OCI-LY7 (cell line): Measurements from ENCODE around the gene RNF19B. TPM values are rescaled to one million over a fixed set of nuclear protein-coding genes. Genes with fewer than 3 reads are reported as not detected.

Experiments used
- BruUV-seq: library from RNA; stranded (reverse); fragments of 400-500 nt; replicated peaks from 2 replicates; lab custom pipeline; 2021; lab: Mats Ljungman, UMichigan
- CTCF ChIA-PET: fragments of 300-600 bp; sonication (Branson Sonifier 250); formaldehyde crosslinking; loops from one replicate; lab custom pipeline; 2022; ENCODE audit warnings: antibody characterized with exemption; ENCODE audit not compliant: unreplicated experiment; lab: Charles Lee
- POLR2A ChIA-PET: fragments of 300-600 bp; sonication (Branson Sonifier 250); formaldehyde crosslinking; loops from one replicate; lab custom pipeline; 2022; ENCODE audit warnings: antibody characterized with exemption; lab: Charles Lee
- DNase-seq: peaks from one replicate; pipeline ENCODE4 v3.0.0-alpha.2; 2015; ENCODE audit warnings: low spot score
- H2AFZ ChIP-seq: fragments of 200-600 bp; sonication (generic), shearing (Covaris generic); 2 replicates; pipeline ENCODE4 v1.6.1; 2014; ENCODE audit warnings: mild to moderate bottlenecking, antibody characterized with exemption, low read length, moderate library complexity
- H3K27ac ChIP-seq: fragments of 200-600 bp; sonication (generic); 2 replicates; pipeline ENCODE4 v1.5.1; 2014; ENCODE audit warnings: mixed run types, low read depth, mild to moderate bottlenecking, moderate library complexity, low read length, inconsistent platforms; ENCODE audit not compliant: poor library complexity, severe bottlenecking
- H3K36me3 ChIP-seq: fragments of 200-600 bp; sonication (generic); 2 replicates; pipeline ENCODE4 v1.6.1; 2014; ENCODE audit warnings: mild to moderate bottlenecking, antibody characterized with exemption, low read length, moderate library complexity, mixed read lengths; ENCODE audit not compliant: insufficient read depth
- H3K4me1 ChIP-seq: fragments of 200-600 bp; sonication (generic); 2 replicates; pipeline ENCODE4 v1.5.1; 2014; ENCODE audit warnings: mild to moderate bottlenecking, low read length; ENCODE audit not compliant: insufficient read depth, poor library complexity, severe bottlenecking
- H3K4me2 ChIP-seq: fragments of 200-600 bp; sonication (generic); 2 replicates; pipeline ENCODE4 v1.6.1; 2014; ENCODE audit warnings: mild to moderate bottlenecking, low read length
- H3K4me3 ChIP-seq: fragments of 200-600 bp; sonication (generic); 2 replicates; pipeline ENCODE4 v1.5.1; 2014; ENCODE audit warnings: mild to moderate bottlenecking, low read depth, low read length; ENCODE audit not compliant: poor library complexity, severe bottlenecking
- H3K79me2 ChIP-seq: fragments of 200-600 bp; sonication (generic); 2 replicates; pipeline ENCODE4 v1.6.1; 2016; ENCODE audit warnings: low read depth, mild to moderate bottlenecking, low read length, moderate library complexity, mixed read lengths; ENCODE audit not compliant: insufficient read depth
- H3K9me2 ChIP-seq: fragments of 200-600 bp; sonication (generic); 2 replicates; pipeline ENCODE4 v1.6.1; 2016; ENCODE audit warnings: mild to moderate bottlenecking, low read length, mixed read lengths; ENCODE audit not compliant: insufficient read depth
- H3K9me3 ChIP-seq: fragments of 200-600 bp; sonication (generic); 2 replicates; pipeline ENCODE4 v1.6.1; 2014; ENCODE audit warnings: mild to moderate bottlenecking, mixed run types, low read length, mixed read lengths
- H4K20me1 ChIP-seq: fragments of 200-600 bp; sonication (generic); 2 replicates; pipeline ENCODE4 v1.6.1; 2014; ENCODE audit warnings: mild to moderate bottlenecking, antibody characterized with exemption, low read length, moderate library complexity, mixed read lengths; ENCODE audit not compliant: insufficient read depth
- EZH2phosphoT487 ChIP-seq: fragments of 200-600 bp; sonication (generic); IDR thresholded peaks from 2 replicates; pipeline ENCODE4 v1.6.1; 2018; ENCODE audit warnings: low read depth, borderline replicate concordance, mild to moderate bottlenecking, mixed run types, antibody characterized with exemption, low read length, moderate library complexity, mixed read lengths
- intact Hi-C: fragments of 100-400 bp; cut with micrococcal nuclease; formaldehyde crosslinking; loops from one replicate; pipeline ENCODE4 v1.10.0; 2022; ENCODE audit not compliant: unreplicated experiment
- total RNA-seq, 2 experiments: library from RNA; depleted of rRNA in 1 of 2; stranded (reverse); fragments of >200 nt in 1 of 2; shearing (Covaris generic) in 1 of 2; gene quantifications; 2 replicates each; pipeline ENCODE4 v1.2.3, GENCODE V29; 2014 to 2022
- TF ChIP-seq, protein P1 (sequence below): fragments of 200-600 bp; sonication (generic); conservative IDR thresholded peaks from 2 replicates; pipeline ENCODE4 v1.5.1; 2014; ENCODE audit warnings: mild to moderate bottlenecking, antibody characterized with exemption, low read length, moderate library complexity, mixed read lengths

Gene RNF19B
- total RNA-seq, 2 experiments from 2014 or later = 23.0 to 36.8 TPM

DNA sequence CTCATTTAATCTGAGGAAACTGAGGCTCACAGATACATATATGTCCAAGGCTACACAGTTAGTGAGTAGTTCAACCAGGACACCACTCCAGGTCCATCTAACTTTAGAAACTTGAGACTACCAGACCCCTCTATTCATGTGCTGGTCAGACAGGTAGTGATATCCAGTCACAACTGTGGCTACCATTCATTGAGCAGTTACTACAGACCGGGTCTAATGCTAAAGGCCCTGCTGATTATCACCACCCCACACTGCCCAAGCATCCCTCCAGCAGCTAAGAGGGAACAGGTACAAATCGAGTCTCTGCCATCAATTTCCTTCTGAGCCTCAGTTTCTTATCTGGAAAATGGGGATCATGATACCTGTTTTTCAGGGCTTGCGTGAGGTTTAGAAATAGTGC is 73.0 kb downstream of the RNF19B start:
- Histone ChIP-seq H2AFZ (no peak overlapping the region), H4K20me1 (no peaks in the 10 kb centered on the region), H3K9me2 (no peaks in the 10 kb centered on the region), H3K4me1 (peaks cover 4% of the 10 kb centered on the region), H3K4me2 (no peak overlapping the region), H3K4me3 (no peak overlapping the region), H3K27ac (no peak overlapping the region), H3K9me3 (no peaks in the 10 kb centered on the region), H3K36me3 (no peaks in the 10 kb centered on the region), H3K79me2 (no peaks in the 10 kb centered on the region)
- BruUV-seq = no TSS peak
- no peak for TF ChIP-seq EZH2phosphoT487
- TF ChIP-seq, protein P1, sequence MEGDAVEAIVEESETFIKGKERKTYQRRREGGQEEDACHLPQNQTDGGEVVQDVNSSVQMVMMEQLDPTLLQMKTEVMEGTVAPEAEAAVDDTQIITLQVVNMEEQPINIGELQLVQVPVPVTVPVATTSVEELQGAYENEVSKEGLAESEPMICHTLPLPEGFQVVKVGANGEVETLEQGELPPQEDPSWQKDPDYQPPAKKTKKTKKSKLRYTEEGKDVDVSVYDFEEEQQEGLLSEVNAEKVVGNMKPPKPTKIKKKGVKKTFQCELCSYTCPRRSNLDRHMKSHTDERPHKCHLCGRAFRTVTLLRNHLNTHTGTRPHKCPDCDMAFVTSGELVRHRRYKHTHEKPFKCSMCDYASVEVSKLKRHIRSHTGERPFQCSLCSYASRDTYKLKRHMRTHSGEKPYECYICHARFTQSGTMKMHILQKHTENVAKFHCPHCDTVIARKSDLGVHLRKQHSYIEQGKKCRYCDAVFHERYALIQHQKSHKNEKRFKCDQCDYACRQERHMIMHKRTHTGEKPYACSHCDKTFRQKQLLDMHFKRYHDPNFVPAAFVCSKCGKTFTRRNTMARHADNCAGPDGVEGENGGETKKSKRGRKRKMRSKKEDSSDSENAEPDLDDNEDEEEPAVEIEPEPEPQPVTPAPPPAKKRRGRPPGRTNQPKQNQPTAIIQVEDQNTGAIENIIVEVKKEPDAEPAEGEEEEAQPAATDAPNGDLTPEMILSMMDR = no peak
- intact Hi-C loops = no loop called here
- DNase-seq = no peak
- ChIA-PET CTCF (interaction anchor here (0.9 kb wide), 1 partner anchor 25 kb away, joined by 3 read pairs; no protein-coding TSS in a partner anchor), POLR2A (interaction anchor here (0.6 kb wide), 1 partner anchor 51 kb away, joined by 3 read pairs; no protein-coding TSS in a partner anchor)

DNA sequence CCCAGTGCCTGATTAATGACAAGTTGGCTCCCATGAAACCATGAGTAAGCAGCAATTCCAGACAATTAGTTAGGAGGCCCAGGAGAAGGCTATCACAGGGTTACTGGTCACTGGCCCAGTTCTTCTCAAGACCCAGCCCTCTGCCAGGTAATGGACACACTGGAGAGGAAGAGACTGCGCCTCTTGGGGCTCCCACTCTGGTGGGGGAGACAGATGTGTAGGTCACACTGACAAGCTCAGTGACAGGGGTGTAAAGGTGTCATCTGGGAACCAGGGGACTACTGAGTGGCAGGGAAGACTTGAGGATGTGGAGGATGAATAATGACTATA is 73.4 kb downstream of the RNF19B start:
- no peak overlapping the region for H3K4me2 ChIP-seq
- no peak overlapping the region for H3K4me3 ChIP-seq
- H4K20me1 ChIP-seq = no peaks in the 10 kb centered on the region
- TF ChIP-seq EZH2phosphoT487 = no peak
- TF ChIP-seq, protein P1 = no peak
- H3K9me2 ChIP-seq = no peaks in the 10 kb centered on the region
- H2AFZ ChIP-seq = no peak overlapping the region
- BruUV-seq = no TSS peak
- no peaks in the 10 kb centered on the region for H3K79me2 ChIP-seq
- ChIA-PET POLR2A (interaction anchor here (0.6 kb wide), 1 partner anchor 50 kb away, joined by 3 read pairs; no protein-coding TSS in a partner anchor), CTCF (interaction anchor here (0.9 kb wide), 1 partner anchor 24 kb away, joined by 3 read pairs; no protein-coding TSS in a partner anchor)
- no peak overlapping the region for H3K27ac ChIP-seq
- peaks cover 4% of the 10 kb centered on the region for H3K4me1 ChIP-seq
- H3K36me3 ChIP-seq = no peaks in the 10 kb centered on the region
- no peaks in the 10 kb centered on the region for H3K9me3 ChIP-seq
- intact Hi-C loops = no loop called here
- DNase-seq = no peak

DNA sequence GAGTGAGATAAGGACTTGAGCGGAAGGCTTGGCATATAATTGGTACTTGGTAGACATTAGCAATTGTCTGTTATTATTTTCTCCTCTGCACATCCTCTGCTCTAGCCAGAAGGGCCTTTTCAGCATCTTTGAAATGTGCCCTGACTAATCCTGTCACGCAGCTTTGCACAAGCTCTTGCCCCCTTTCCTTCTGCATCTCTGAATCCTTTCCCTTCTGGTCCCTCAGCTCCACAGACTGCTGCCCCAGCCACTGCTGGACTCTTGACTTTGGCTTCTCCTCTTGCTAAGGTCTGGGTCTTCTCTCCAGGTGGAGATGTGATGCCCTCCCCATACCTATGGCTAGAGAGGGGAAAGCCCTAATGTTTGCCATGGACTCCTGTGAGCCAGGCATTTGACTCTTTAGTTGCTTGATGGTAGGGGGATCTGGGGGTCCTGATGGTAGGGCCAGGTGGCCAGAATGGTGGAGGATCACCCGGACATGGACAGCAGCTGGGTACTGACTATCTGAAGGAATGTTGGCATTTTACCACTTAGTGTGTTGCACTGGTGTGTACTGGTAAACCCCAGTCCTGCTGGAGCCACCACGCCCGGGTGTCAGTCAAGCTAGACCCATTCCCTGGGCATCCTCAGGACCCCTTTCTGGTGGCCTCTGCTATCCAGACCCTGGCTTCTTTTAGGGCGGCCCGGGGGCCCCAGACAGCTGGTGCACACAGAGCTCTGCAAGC is 73.9 kb downstream of the RNF19B start:
- no TSS peak for BruUV-seq
- POLR2A ChIA-PET = no interaction called here
- Histone ChIP-seq H3K9me2 (no peaks in the 10 kb centered on the region), H3K79me2 (no peaks in the 10 kb centered on the region), H3K9me3 (no peaks in the 10 kb centered on the region), H3K4me2 (no peak overlapping the region), H3K36me3 (no peaks in the 10 kb centered on the region), H4K20me1 (no peaks in the 10 kb centered on the region), H3K4me1 (peaks cover 4% of the 10 kb centered on the region), H3K4me3 (no peak overlapping the region), H2AFZ (no peak overlapping the region), H3K27ac (no peak overlapping the region)
- no peak for DNase-seq
- CTCF ChIA-PET = interaction anchor here (0.6 to 0.9 kb wide), 2 partner anchors 24 to 189 kb away, joined by 3 read pairs; no protein-coding TSS in a partner anchor
- intact Hi-C loops = no loop called here
- TF ChIP-seq, protein P1 = no peak
- no peak for TF ChIP-seq EZH2phosphoT487
